ENCODE data around the gene KIAA1755. TPM values are rescaled to one million over a fixed set of nuclear protein-coding genes. Genes with fewer than 3 reads are reported as not detected.
"Not testable (repeated sequence)": the region's sequence is repeated elsewhere in the genome, so short reads cannot be mapped to it uniquely, and the experiment has no call there.

Gene KIAA1755
- total RNA-seq, 1 donor from 2014 or later, result not detected

GRCh38 chr20:38286586-38287531, 26.3 kb upstream of the KIAA1755 start:
- intact Hi-C loops (cut with micrococcal nuclease), result no loop called here

DNA sequence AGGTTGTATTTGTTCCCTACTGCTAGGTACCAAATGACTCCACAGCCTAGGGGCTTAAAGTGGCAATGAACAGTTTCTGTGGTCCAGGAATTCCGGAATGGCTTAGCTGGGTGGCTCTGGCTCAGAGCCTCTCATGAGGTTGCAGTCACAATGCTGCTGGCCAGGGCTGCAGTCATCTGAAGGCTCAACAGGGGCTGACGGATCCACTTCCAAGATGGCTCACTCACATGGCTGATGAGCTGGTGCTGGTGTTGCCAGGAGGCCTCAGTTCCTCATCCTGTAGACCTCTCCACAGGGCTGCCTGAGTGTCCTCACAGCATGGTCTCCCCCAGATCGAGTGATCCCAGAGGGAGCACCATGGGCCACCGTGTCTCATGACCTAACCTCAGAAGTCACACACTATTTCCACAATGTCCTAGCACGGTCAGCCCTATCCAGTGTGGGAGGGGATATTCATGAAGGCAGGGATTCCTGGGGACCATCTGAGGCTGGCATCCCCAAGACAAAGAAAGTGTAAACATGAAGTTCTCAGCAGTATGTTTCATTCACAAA, 24.4 kb upstream of the KIAA1755 start:
- intact Hi-C loops (cut with micrococcal nuclease), result no loop called here

DNA sequence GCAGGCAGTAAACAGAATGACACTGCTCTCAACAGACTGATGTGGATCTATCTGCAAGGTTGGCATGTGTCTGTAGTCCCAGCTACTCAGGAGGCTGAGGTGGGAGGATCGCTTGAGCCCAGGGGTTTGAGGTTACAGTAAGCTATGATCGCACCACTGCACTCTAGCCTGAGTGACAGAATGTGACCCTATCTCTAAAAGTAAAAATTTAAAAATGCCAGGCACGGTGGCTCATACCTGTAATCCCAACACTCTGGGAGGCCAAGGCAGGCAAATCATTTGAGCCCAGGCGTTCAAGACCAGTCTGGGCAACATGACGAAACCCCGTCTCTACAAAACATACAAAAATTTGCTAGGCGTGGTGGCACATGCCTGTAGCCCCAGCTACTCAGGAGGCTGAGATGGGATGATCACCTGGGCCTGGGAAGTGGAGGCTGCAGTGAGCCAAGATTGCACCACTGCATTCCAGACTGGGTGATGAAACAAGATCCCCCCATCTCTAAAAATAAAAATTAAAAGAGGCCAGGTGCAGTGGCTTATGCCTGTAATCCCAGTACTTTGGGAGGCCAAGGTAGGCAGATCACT, 23.6 kb upstream of the KIAA1755 start:
- intact Hi-C loops (cut with micrococcal nuclease), result not testable (repeated sequence)

- intact Hi-C loops (cut with micrococcal nuclease), result no loop called here
These were observed 22.7 kb upstream of the KIAA1755 start for GRCh38 chr20:38283236-38283635.

GRCh38 chr20:38281176-38281915, 20.8 kb upstream of the KIAA1755 start:
- intact Hi-C loops (cut with micrococcal nuclease), result not testable (repeated sequence)

DNA sequence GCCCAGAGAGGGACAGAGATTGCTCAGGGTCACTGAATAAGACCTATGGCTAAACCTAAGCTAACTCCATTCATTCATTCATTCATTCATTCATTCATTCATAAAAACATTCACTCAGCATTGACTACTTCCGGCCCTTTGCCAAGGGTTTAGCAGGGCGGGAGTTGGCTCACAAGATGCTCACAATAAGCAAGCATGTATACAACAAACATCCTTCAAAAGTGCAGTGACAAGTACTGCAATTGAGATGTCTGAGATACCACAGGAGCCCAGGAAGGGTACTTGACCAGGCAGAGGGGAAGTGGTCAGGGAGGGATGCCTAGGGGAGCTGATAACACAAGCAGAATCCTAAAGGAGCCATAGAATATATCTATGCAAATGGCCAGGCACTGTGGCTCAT, 18.2 kb upstream of the KIAA1755 start:
- intact Hi-C loops (cut with micrococcal nuclease), result no loop called here

DNA sequence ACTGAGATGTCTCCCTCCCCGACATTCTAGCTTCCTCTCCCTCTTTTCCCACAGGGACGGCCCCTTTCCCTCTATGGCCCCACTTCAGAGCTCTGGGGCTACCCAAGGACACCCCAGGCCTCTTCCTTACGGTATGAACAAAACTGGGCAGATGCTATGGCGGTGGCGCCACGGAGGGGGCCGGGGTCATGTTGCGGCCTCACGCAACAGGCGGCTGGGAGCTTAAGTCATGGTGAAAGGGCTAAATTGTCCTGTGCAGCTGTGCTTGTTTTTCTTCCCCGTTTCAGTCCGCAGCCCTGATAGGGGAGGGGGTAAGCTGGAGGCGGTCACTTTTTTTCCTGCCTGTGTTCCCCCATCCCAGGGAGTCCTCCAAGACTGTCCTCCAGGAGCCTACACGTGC, 17.6 kb upstream of the KIAA1755 start:
- intact Hi-C loops (cut with micrococcal nuclease), result no loop called here

DNA sequence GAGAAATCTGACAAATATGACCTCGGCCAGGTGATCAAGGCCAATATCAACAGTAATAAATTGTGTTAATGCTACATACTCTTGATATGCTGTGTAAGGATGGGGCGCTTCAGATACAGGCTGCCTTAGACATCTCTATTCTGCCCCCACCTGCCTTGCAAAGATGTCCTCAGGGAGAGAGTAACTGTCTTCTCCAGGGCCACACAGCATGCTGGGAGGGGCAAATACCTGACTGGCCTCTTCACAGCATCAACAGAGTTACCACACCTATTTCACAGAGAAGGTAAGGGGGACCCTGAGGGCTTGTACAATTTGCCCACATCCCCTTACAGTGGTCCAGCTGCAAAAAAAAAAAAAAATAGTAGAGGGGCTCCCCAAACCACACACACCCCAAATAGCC, 17.2 kb upstream of the KIAA1755 start:
- intact Hi-C loops (cut with micrococcal nuclease), result no loop called here

DNA sequence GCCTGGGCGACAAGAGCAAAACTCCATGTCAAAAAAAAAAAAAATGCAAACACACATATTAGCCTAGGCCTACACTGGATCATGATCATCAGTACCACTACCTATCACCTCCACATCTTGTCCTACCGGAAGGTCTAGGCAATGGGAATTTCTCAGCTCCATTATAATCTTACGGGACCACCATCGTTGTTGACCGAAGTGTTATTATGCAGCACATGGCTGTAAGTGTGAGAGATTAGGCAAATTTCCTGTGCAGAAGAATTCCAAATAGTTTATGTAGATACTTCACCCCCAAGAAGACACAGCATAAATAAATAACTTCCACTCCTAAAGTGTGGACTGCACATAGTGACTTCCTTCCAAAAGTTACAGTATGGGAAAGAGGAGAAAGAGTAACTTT, 16.8 kb upstream of the KIAA1755 start:
- intact Hi-C loops (cut with micrococcal nuclease), result no loop called here

- intact Hi-C loops (cut with micrococcal nuclease), result no loop called here
These were observed 15.4 kb upstream of the KIAA1755 start for GRCh38 chr20:38275815-38276550.

DNA sequence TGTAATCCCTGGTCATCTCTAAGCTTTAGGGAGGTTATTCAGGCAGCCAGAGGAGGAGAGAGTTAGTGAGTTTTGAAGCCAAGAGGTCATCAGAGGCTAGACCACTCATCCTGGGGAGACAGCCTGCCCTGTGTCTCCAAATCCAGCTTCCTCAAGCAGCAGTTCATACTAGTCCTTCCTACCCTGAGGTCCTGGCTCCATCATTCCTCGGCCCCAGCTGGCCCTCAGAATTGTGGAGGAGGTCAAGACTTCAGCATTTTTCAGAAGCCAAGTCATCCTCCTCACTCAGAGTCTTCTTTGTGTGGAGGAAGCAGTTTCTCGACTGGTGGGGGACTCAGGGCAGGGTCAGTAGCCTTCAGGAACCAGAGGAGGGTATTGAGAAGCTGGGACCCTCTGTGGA, 12.4 kb upstream of the KIAA1755 start:
- intact Hi-C loops (cut with micrococcal nuclease), result no loop called here

DNA sequence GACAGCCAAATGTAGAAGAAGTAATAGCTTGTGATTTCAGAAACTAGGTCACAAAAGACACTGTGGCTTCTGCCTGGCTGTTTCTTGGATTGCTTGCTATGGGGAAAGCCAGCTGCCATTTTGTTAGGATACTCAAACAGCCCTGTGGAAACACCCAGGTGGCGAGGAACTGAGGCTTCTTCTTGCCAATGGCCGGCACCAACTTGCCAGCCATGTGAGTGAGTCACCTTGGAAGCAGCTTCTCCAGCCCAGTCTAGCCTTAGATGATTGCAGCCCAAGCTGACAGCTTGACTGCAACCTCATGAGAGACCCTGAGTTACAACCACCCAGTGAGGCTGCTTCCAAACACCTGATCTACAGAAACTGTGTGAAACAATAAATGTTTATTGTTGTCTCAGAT, 11.9 kb upstream of the KIAA1755 start:
- intact Hi-C loops (cut with micrococcal nuclease), result no loop called here

DNA sequence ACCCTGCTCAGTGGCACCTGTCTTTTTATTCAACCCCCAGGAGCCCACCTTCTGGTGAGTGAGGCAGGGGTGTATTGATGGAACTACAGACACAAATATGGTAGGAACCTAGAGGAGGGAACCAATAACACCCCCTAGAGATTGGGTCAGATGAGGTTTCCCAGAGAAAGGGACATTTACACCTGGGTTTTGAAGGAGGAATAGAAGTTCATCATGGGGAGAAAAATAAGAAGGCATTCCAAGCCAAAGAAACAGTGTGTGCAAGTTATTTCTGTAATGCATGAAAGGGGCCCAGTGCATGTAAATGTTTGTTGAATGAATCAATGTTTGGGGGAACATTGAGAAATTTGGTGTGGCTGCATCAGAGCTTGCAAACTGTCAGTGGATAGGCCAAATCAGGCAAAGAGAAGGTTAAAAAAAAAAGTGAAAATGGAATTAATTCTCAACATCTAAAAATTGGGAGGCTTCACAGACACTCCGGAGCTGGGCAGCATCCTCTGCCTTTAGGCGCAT, 11.1 kb upstream of the KIAA1755 start:
- intact Hi-C loops (cut with micrococcal nuclease), result no loop called here

DNA sequence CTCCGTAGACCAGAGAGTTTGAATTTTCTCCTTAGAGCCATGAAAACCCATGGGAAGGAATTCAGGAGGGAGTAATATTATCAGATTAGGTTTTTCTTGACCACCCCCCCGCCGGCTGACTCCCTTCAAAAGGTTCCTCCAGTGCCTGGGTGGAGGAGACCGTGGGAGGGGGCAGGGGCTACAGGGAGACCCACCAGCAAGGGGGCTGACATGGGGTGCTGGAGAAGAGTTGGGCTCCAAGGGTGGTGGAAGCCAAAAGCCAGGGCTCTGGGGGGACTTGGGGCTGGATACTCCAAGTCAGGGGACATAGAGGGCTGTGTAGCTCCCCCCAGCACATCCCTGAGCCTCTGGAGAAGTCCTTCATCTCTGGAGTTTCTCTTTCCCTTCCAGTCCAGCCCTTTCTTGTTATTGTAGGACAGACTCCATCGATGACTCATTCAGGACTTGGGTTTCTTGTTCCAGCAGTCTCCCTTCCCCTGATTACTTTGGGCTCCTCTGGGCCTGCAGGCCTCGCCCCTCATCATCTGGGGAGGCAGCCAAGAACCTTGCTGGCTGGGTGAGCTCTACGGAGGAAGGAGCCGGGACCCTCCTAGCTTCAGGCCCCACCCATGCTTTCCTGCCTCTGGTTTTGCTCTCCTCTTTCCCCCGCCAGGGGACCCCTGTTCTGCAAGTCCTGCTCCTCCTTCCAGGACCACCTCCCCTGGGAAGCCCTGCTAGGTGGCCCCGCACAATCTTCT, 10.5 kb upstream of the KIAA1755 start:
- intact Hi-C loops (cut with micrococcal nuclease), result no loop called here

- intact Hi-C loops (cut with micrococcal nuclease), result no loop called here
These were observed 9.2 kb upstream of the KIAA1755 start for GRCh38 chr20:38269715-38270114.

DNA sequence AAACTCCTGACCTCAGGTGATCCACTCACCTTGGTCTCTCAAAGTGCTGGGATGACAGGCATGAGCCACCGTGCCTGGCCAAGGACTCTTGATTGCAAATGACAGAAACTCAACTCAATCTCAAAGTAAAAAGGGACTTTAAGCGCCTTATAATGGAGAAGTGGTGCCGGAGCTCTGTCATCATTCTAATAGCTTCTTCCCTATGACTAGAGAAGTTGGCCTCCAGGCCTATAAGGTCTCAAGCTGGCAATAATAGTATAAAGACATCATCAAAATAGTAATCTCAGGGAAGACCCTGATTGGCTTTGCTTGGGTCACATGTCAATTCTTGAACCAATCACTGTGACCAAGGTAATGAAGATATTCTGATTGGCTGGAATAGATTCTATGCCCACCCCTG, 8.5 kb upstream of the KIAA1755 start:
- intact Hi-C loops (cut with micrococcal nuclease), result no loop called here

DNA sequence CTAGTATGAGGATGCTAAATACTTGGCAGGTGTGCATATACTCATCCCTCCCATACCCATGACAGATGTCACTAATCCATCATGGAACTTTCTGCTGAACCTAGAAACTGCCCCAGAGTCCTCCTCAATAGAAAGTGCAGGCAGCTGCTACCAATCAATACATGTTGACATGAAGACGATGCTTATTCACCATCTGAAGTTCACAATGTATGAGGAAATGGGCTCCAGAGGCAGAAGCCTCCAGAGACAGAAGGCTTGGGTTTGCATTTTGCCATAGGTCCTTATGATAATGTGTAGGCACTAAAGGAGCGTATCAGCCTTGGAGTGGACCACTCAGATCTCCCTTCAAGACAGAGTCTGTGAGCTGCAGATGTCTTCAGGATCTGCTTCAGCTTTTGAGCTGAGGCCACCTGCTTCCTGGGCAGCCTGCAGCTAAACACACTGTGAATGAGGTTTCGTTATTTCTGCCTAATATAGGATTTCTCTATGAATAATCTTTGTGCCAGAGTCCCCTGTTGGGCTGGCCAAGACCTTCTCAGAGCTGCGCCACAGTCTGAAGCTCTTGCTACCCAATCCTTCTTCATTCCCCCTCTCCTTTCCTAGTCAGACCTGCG, 7.5 kb upstream of the KIAA1755 start:
- intact Hi-C loops (cut with micrococcal nuclease), result no loop called here

DNA sequence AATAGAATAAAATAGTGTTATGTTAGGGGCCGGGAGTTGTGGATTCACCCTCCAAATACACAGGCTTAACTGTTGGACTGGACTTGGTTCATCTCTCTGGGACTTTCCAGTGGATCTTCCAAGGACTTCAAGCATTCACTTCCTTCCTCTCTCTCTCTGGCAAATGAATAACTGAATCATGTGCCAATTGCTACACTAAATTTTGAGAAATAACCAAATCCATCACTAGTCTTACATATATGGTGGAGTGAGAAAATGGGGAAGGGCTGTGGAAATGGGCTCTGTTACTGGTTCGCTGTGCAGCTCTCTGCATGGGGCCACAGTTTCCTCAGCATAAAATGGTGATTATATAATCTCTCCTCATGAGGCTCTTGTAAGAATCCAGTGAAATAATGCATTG, 6.8 kb upstream of the KIAA1755 start:
- intact Hi-C loops (cut with micrococcal nuclease), result no loop called here

- intact Hi-C loops (cut with micrococcal nuclease), result no loop called here
These were observed 5.9 kb upstream of the KIAA1755 start for GRCh38 chr20:38266426-38266825.

DNA sequence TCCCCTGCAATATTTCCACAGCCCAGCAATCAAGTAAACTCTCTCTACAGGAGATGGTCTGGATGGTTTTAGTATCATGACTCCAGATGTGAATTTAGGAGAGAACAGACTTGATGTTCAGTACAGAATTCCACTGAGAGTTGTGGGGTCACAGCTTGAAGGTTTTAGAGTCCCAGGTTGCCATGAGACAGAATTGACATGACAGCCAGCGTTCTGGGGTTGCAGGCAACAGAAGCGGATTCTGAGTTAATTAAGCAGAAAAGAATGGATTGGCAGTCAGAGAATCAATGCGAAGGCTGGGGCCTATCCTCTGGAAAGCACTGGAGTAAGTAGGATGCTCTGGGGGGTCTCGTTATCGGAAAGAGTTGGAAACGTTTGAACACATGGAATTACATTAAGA, 2.4 kb upstream of the KIAA1755 start:
- intact Hi-C loops (cut with micrococcal nuclease), result no loop called here
